HepG2 (cell line): ENCODE results near the gene OPRL1. TPM values are rescaled to one million over a fixed set of nuclear protein-coding genes. Genes with fewer than 3 reads are reported as not detected.

Experiments used
- AHDC1 ChIP-seq: sonication (generic); formaldehyde crosslinking; IDR thresholded peaks from 2 replicates; pipeline ENCODE4 v1.5.1; 2020; ENCODE audit warnings: mild to moderate bottlenecking, missing genetic modification reagents, borderline replicate concordance
- ZNF224 ChIP-seq: sonication (generic); formaldehyde crosslinking; IDR thresholded peaks from 2 replicates; pipeline ENCODE4 v1.5.0; 2020; ENCODE audit warnings: mild to moderate bottlenecking, missing genetic modification reagents
- polyA plus RNA-seq, 8 experiments: library from polyadenylated mRNA; depleted of rRNA in 3 of 8; stranded (reverse) in 7 of 8; unstranded in 1 of 8; fragments of >200 nt; fragmentation: Illumina TruSeq in 4 of 8; extraction: Trizol in 4 of 8; gene quantifications; 2 replicates each; pipeline versions ENCODE4 v1.2.1 to v1.2.3, GENCODE V29; 2011 to 2016; ENCODE audit warnings: low read depth in 4 of 8, missing spikeins in 1 of 8, mixed read lengths in 1 of 8; ENCODE audit not compliant: insufficient read depth in 1 of 8
- total RNA-seq, 5 experiments: library from RNA; depleted of rRNA; stranded (reverse); fragments of >200 nt; fragmentation: Illumina TruSeq; extraction: Trizol; gene quantifications; 2 replicates each; pipeline ENCODE4 v1.2.3, GENCODE V29; 2016; ENCODE audit warnings: low read depth in 1 of 5
- TF ChIP-seq, protein P1 (sequence below): sonication (generic); IDR thresholded peaks from 2 replicates; pipeline ENCODE4 v1.6.1; 2016; ENCODE audit warnings: low read depth, borderline replicate concordance
- TF ChIP-seq, protein P2 (sequence below), 2 experiments: IDR thresholded peaks; 2 replicates each; pipeline ENCODE4 v1.6.1; 2011 to 2012; ENCODE audit warnings: low read length in 2 of 2, borderline replicate concordance in 1 of 2, low read depth in 1 of 2, mild to moderate bottlenecking in 1 of 2, moderate library complexity in 1 of 2
- TF ChIP-seq, protein P3 (sequence below): sonication (generic); formaldehyde crosslinking; IDR thresholded peaks from 2 replicates; pipeline ENCODE4 v1.4.0; 2020; ENCODE audit warnings: mild to moderate bottlenecking, missing genetic modification reagents

OPRL1 gene
- total and polyA plus RNA-seq, 2 of the 13 experiments (the other 11 are each of a cell fraction or from before 2014, with no cell fraction given): 0.35 to 0.71 TPM

DNA sequence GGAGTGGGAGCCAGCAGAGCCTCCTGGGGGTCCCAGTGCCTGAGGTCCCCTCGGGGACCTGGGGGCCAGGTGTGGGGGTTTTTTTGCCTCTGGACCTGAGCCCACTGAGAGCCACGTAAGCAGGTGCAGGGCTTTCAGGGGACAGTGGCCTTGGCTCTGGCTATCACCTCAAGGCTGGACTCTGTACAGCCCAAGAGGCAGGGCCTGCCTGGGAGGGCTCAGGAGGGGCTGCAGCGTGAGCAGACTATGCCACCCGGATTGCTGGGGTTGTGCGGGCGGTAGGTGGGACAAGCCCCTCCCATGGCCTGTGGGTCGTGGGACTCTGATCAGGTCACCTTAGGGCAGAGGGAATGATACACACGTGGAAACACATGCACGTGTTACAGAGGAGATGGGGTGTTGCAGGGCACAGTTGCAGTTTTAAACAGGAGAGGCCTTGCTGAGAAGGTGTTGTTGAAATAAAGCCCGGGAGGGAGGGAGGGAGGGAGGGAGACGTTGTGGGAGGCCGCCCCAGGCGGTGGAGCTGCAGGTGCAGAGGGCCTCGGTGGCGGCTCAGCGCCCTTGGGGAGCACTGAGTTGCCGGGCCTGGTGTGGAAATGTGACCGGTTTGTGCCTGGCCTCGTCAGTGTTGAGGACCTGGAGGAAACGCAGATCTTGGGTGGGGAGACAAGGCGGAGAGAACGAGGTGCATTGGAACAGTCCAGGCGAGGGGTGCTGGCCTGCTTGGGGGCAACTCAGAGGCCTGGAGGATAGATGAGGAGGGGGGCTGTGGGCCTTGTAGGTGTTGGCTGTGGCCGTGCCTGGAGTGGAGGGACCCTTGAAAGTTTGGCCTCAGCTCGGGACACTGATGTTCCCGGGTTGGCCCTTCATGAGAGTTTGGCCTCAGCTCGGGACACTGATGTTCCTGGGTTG is 14.6 kb upstream of the OPRL1 start (continued):
- TF ChIP-seq AHDC1: no peak
- TF ChIP-seq, protein P1, sequence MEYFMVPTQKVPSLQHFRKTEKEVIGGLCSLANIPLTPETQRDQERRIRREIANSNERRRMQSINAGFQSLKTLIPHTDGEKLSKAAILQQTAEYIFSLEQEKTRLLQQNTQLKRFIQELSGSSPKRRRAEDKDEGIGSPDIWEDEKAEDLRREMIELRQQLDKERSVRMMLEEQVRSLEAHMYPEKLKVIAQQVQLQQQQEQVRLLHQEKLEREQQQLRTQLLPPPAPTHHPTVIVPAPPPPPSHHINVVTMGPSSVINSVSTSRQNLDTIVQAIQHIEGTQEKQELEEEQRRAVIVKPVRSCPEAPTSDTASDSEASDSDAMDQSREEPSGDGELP: peak; percentile 48; the same call in 1 of the 2 replicates
- TF ChIP-seq, protein P2, sequence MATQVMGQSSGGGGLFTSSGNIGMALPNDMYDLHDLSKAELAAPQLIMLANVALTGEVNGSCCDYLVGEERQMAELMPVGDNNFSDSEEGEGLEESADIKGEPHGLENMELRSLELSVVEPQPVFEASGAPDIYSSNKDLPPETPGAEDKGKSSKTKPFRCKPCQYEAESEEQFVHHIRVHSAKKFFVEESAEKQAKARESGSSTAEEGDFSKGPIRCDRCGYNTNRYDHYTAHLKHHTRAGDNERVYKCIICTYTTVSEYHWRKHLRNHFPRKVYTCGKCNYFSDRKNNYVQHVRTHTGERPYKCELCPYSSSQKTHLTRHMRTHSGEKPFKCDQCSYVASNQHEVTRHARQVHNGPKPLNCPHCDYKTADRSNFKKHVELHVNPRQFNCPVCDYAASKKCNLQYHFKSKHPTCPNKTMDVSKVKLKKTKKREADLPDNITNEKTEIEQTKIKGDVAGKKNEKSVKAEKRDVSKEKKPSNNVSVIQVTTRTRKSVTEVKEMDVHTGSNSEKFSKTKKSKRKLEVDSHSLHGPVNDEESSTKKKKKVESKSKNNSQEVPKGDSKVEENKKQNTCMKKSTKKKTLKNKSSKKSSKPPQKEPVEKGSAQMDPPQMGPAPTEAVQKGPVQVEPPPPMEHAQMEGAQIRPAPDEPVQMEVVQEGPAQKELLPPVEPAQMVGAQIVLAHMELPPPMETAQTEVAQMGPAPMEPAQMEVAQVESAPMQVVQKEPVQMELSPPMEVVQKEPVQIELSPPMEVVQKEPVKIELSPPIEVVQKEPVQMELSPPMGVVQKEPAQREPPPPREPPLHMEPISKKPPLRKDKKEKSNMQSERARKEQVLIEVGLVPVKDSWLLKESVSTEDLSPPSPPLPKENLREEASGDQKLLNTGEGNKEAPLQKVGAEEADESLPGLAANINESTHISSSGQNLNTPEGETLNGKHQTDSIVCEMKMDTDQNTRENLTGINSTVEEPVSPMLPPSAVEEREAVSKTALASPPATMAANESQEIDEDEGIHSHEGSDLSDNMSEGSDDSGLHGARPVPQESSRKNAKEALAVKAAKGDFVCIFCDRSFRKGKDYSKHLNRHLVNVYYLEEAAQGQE (IDR thresholded peaks at IDR 0.05; ENCODE audit: borderline replicate concordance in 1 of 2, low read depth in 1 of 2, low read length in 2 of 2): no peak
- TF ChIP-seq ZNF224: peak; percentile 77; the same call in 1 of the 2 replicates
- TF ChIP-seq, protein P3, sequence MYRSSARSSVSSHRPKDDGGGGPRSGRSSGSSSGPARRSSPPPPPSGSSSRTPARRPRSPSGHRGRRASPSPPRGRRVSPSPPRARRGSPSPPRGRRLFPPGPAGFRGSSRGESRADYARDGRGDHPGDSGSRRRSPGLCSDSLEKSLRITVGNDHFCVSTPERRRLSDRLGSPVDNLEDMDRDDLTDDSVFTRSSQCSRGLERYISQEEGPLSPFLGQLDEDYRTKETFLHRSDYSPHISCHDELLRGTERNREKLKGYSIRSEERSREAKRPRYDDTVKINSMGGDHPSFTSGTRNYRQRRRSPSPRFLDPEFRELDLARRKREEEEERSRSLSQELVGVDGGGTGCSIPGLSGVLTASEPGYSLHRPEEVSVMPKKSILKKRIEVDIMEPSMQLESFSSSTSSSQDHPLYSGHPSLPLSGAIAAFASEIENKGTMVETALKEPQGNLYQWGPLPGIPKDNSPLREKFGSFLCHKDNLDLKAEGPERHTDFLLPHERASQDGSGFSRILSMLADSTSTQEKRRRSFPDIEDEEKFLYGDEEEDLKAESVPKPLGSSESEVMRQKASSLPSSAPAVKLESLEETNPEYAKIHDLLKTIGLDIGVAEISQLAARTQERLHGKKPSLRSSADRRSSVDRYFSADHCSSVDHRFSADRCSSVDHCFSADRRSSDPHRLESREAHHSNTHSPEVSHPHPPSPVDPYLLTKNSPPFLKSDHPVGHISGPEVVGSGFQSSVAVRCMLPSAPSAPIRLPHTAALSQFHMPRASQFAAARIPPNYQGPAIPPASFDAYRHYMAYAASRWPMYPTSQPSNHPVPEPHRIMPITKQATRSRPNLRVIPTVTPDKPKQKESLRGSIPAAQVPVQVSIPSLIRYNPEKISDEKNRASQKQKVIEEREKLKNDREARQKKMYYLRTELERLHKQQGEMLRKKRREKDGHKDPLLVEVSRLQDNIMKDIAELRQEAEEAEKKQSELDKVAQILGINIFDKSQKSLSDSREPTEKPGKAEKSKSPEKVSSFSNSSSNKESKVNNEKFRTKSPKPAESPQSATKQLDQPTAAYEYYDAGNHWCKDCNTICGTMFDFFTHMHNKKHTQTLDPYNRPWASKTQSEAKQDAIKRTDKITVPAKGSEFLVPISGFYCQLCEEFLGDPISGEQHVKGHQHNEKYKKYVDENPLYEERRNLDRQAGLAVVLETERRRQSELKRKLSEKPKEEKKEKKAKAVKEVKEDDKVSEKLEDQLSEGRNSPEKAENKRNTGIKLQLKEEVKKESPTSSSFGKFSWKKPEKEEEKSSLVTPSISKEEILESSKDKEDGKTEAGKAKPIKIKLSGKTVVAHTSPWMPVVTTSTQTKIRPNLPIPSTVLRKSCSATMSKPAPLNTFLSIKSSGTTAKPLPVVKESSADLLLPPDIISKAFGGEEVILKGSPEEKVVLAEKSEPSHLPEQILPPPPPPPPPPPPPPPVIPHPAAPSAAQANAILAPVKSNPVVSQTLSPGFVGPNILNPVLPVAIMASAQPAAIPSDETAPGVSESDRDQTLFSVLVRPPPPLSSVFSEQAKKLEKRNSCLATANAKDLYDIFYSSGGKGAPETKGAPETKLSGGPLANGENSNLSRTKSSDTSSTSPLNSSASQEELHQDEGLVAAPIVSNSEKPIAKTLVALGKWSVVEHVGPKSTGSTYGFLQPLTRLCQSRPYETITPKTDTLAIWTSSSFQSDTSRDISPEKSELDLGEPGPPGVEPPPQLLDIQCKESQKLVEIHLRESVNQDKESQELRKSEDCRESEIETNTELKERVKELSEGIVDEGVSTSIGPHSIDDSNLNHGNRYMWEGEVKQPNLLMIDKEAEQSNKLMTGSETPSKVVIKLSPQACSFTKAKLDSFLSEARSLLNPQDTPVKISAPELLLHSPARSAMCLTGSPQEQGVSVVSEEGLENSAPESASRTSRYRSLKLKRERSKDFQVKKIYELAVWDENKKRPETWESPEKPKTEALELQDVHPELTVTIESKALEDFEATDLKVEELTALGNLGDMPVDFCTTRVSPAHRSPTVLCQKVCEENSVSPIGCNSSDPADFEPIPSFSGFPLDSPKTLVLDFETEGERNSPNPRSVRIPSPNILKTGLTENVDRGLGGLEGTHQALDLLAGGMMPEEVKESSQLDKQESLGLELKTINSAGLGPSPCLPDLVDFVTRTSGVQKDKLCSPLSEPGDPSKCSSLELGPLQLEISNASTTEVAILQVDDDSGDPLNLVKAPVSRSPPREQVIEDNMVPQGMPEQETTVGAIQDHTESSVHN: peak; percentile 95; the same call in 1 of the 2 replicates
